ENCODE data around the gene CDC23.
"Not testable (repeated sequence)": the region's sequence is repeated elsewhere in the genome, so short reads cannot be mapped to it uniquely, and the experiment has no call there.

The CDC23 gene

DNA sequence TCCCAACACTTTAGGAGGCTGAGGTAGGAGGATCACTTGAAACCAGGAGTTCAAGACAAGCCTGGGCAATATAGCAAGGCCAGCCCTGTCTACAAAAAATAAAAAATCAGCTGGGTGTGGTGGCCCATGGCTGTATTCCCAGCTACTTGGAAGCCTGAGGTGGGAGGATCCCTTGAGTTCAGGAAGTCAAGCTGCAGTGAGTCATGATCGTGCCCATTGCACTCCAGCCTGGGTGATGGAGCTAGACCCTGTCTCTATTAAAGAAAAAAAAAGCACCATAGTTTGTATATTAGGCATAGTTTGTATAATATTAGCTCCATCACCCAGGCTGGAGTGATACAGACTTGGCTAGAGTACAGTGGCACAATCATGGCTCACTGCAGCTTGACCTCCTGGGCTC lies 64.3 kb downstream of the CDC23 start:
- TF ChIP-seq, protein P1, sequence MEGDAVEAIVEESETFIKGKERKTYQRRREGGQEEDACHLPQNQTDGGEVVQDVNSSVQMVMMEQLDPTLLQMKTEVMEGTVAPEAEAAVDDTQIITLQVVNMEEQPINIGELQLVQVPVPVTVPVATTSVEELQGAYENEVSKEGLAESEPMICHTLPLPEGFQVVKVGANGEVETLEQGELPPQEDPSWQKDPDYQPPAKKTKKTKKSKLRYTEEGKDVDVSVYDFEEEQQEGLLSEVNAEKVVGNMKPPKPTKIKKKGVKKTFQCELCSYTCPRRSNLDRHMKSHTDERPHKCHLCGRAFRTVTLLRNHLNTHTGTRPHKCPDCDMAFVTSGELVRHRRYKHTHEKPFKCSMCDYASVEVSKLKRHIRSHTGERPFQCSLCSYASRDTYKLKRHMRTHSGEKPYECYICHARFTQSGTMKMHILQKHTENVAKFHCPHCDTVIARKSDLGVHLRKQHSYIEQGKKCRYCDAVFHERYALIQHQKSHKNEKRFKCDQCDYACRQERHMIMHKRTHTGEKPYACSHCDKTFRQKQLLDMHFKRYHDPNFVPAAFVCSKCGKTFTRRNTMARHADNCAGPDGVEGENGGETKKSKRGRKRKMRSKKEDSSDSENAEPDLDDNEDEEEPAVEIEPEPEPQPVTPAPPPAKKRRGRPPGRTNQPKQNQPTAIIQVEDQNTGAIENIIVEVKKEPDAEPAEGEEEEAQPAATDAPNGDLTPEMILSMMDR (IDR thresholded peaks at IDR 0.05; ENCODE audit: low read depth, low read length) = no peak
- H3K36me3 ChIP-seq = no peaks in the 10 kb centered on the region
- DNase-seq = no peak
- no peak overlapping the region for H3K4me3 ChIP-seq (ENCODE audit: low read depth, low read length)
- no peak overlapping the region for H3K27ac ChIP-seq
- no peaks in the 10 kb centered on the region for H3K9me3 ChIP-seq (ENCODE audit: severe bottlenecking)
- H3K27me3 ChIP-seq (ENCODE audit: insufficient read depth, low read depth, severe bottlenecking) = no peaks in the 10 kb centered on the region

DNA sequence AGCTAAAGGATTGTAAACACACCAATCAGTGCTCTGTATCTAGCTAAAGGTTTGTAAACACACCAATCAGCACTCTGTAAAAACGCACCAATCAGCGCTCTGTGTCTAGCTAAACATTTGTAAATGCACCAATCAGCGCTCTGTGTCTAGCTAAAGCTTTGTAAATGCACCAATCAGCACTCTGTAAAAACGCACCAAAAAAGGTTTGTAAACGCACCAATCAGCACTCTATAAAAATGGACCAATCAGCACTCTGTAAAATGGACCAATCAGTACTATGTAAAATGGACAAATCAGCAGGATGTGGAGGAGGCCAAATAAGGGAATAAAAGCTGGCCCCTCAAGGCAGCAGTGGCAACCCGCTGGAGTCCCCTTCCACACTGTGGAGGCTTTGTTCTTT lies 69.5 kb downstream of the CDC23 start:
- H3K27ac ChIP-seq; H3K4me3 ChIP-seq (ENCODE audit: low read depth, low read length); H3K9me3 ChIP-seq (ENCODE audit: severe bottlenecking); H3K27me3 ChIP-seq (ENCODE audit: insufficient read depth, low read depth, severe bottlenecking); DNase-seq; H3K36me3 ChIP-seq: not testable (repeated sequence)

- Histone ChIP-seq H3K27ac (no peak overlapping the region), H3K4me3 (ENCODE audit: low read depth, low read length) (no peak overlapping the region), H3K9me3 (ENCODE audit: severe bottlenecking) (no peaks in the 10 kb centered on the region), H3K27me3 (ENCODE audit: insufficient read depth, low read depth, severe bottlenecking) (no peaks in the 10 kb centered on the region), H3K36me3 (no peaks in the 10 kb centered on the region; the same call in 1 of the 2 replicates)
- DNase-seq = no peak
- TF ChIP-seq, protein P1 (IDR thresholded peaks at IDR 0.05; ENCODE audit: low read depth, low read length) = no peak
These were observed 71.4 kb downstream of the CDC23 start for GRCh38 chr5:138141734-138142133.

- no peak overlapping the region for H3K27ac ChIP-seq
- TF ChIP-seq, protein P1 (IDR thresholded peaks at IDR 0.05; ENCODE audit: low read depth, low read length) = no peak
These were observed 72.9 kb downstream of the CDC23 start for GRCh38 chr5:138140268-138140667.

GRCh38 chr5:138139781-138140090 lies 73.4 kb downstream of the CDC23 start:
- H3K9me3 ChIP-seq (ENCODE audit: severe bottlenecking) = no peaks in the 10 kb centered on the region
- no peaks in the 10 kb centered on the region for H3K27me3 ChIP-seq (ENCODE audit: insufficient read depth, low read depth, severe bottlenecking)
- H3K4me3 ChIP-seq (ENCODE audit: low read depth, low read length) = no peak overlapping the region; the same call in 1 of the 2 replicates
- TF ChIP-seq, protein P1 (IDR thresholded peaks at IDR 0.05; ENCODE audit: low read depth, low read length) = no peak
- H3K27ac ChIP-seq = no peak overlapping the region
- no peak for DNase-seq
- H3K36me3 ChIP-seq = no peaks in the 10 kb centered on the region; the same call in 1 of the 2 replicates

More at GRCh38 chr5:138140268-138140667, 72.9 kb downstream of the CDC23 start:
- Histone ChIP-seq H3K27me3 (ENCODE audit: insufficient read depth, low read depth, severe bottlenecking) (no peaks in the 10 kb centered on the region), H3K9me3 (ENCODE audit: severe bottlenecking) (no peaks in the 10 kb centered on the region), H3K36me3 (no peaks in the 10 kb centered on the region; the same call in 1 of the 2 replicates), H3K4me3 (ENCODE audit: low read depth, low read length) (no peak overlapping the region)
- DNase-seq = no peak

- TF ChIP-seq, protein P1 (IDR thresholded peaks at IDR 0.05; ENCODE audit: low read depth, low read length) = no peak
- peak within 1 kb of the TSS; percentile 64 for H3K4me3 ChIP-seq (ENCODE audit: low read depth, low read length)
- no peaks in the 10 kb centered on the region for H3K27me3 ChIP-seq (ENCODE audit: insufficient read depth, low read depth, severe bottlenecking)
- H3K36me3 ChIP-seq = no peaks in the 10 kb centered on the region; the same call in 1 of the 2 replicates
- DNase-seq = peak; percentile 76
- H3K9me3 ChIP-seq (ENCODE audit: severe bottlenecking) = no peaks in the 10 kb centered on the region
- no peak within 1 kb of the TSS for H3K27ac ChIP-seq
These were observed 74.0 kb downstream of the CDC23 start, which contains the start of gene NME5 for GRCh38 chr5:138138949-138139780. NME5 (minus strand) TSS chr5:138139428; CDS start chr5:138138780, 648 bp downstream.

Data from WERI-Rb-1 (cell line).